K562 (cell line): ENCODE measurements around the gene BCAS4. TPM values are rescaled to one million over a fixed set of nuclear protein-coding genes. Genes with fewer than 3 reads are reported as not detected.
A peak's percentile ranks its signal among the peaks of the same experiment; 100 is the strongest.
"Not testable (repeated sequence)": the region's sequence is repeated elsewhere in the genome, so short reads cannot be mapped to it uniquely, and the experiment has no call there.

ENCODE experiments used
- ARNT ChIP-seq, 2 experiments: fragments of 450-650 bp; IDR thresholded peaks; 2 replicates each; pipeline ENCODE4 v1.6.1; 2016; ENCODE audit warnings: mild to moderate bottlenecking in 1 of 2
- BACH1 ChIP-seq: fragments of 200-800 bp; sonication (Bioruptor generic); IDR thresholded peaks from 2 replicates; pipeline ENCODE4 v1.6.1; 2016; ENCODE audit warnings: missing genetic modification characterization, missing compliant biosample characterization
- CBFA2T2 ChIP-seq: fragments of 450-650 bp; conservative IDR thresholded peaks from 2 replicates; pipeline ENCODE4 v1.6.1; 2017; ENCODE audit warnings: mild to moderate bottlenecking
- CBFA2T3 ChIP-seq: fragments of 450-650 bp; IDR thresholded peaks from 2 replicates; pipeline ENCODE4 v1.6.1; 2017
- EP300 ChIP-seq: IDR thresholded peaks from 2 replicates; pipeline ENCODE4 v1.6.1; 2012; ENCODE audit warnings: low read length, improper control_type of control experiment
- GATAD2B ChIP-seq: fragments of 450-650 bp; IDR thresholded peaks from 2 replicates; pipeline ENCODE4 v1.6.1; 2017; ENCODE audit warnings: mild to moderate bottlenecking, borderline replicate concordance
- MAFF ChIP-seq: IDR thresholded peaks from 2 replicates; pipeline ENCODE4 v1.6.1; 2012; ENCODE audit warnings: low read length, improper control_type of control experiment
- MAFG ChIP-seq: fragments of 450-650 bp; conservative IDR thresholded peaks from 2 replicates; pipeline ENCODE4 v1.6.1; 2016; ENCODE audit warnings: missing genetic modification characterization, missing compliant biosample characterization
- MAFK ChIP-seq: IDR thresholded peaks from 2 replicates; pipeline ENCODE4 v1.6.1; 2011; ENCODE audit warnings: low read length, improper control_type of control experiment
- MTA3 ChIP-seq: fragments of 450-650 bp; formaldehyde crosslinking; IDR thresholded peaks from 2 replicates; pipeline ENCODE4 v1.6.1; 2017; ENCODE audit warnings: mild to moderate bottlenecking, borderline replicate concordance
- NCOR1 ChIP-seq: fragments of 450-650 bp; IDR thresholded peaks from 2 replicates; pipeline ENCODE4 v1.6.1; 2016; ENCODE audit warnings: mild to moderate bottlenecking, moderate library complexity
- SMARCC2 ChIP-seq: fragments of 450-650 bp; IDR thresholded peaks from 2 replicates; pipeline ENCODE4 v1.6.1; 2017; ENCODE audit warnings: antibody characterized with exemption, moderate library complexity, mild to moderate bottlenecking, low read depth
- TEAD4 ChIP-seq, 2 experiments: sonication (generic) in 1 of 2; formaldehyde crosslinking in 1 of 2; IDR thresholded peaks; 2 replicates each; pipeline versions ENCODE4 v1.6.1 to v1.8.0; 2012 to 2022; ENCODE audit warnings: borderline replicate concordance in 1 of 2, inconsistent platforms in 1 of 2, low read length in 1 of 2, mild to moderate bottlenecking in 1 of 2, missing genetic modification reagents in 1 of 2
- TRIM24 ChIP-seq, 2 experiments: fragments of 450-650 bp; IDR thresholded peaks; 2 replicates each; pipeline ENCODE4 v1.6.1; 2016
- polyA plus RNA-seq, 8 experiments: library from polyadenylated mRNA; depleted of rRNA in 4 of 8; stranded (reverse) in 5 of 8; unstranded in 3 of 8; fragments of >200 nt; fragmentation: Nextera tagmentation in 2 of 8; fragmentation: Illumina TruSeq in 1 of 8; extraction: Ambion mirVana in 2 of 8; extraction: Trizol in 1 of 8; gene quantifications; 2 replicates each; pipeline versions ENCODE4 v1.2.1 to v1.2.3, GENCODE V29; 2011 to 2014; ENCODE audit warnings: inconsistent platforms in 1 of 8, missing spikeins in 1 of 8
- total RNA-seq, 7 experiments: library from RNA; depleted of rRNA in 6 of 7; stranded (reverse); fragments of >200 nt in 6 of 7; fragmentation: Illumina TruSeq in 2 of 7; extraction: Trizol in 2 of 7; gene quantifications; 2 replicates each; pipeline versions ENCODE4 v1.2.1 to v1.2.3, GENCODE V29; 2011 to 2021; ENCODE audit warnings: low replicate concordance in 1 of 7
- TF ChIP-seq, protein P1 (sequence below): fragments of 450-650 bp; IDR thresholded peaks from 2 replicates; pipeline ENCODE4 v1.6.1; 2016; ENCODE audit warnings: mild to moderate bottlenecking, moderate library complexity
- TF ChIP-seq, protein P2 (sequence below), 3 experiments: fragments of 200-800 bp in 1 of 3; sonication (Bioruptor generic) in 1 of 3; sonication (generic) in 1 of 3; formaldehyde crosslinking in 1 of 3; IDR thresholded peaks; 2 replicates each; pipeline versions ENCODE4 v1.6.1 to v1.8.0; 2016 to 2022; ENCODE audit warnings: mild to moderate bottlenecking in 2 of 3, missing compliant biosample characterization in 2 of 3, missing genetic modification characterization in 2 of 3, missing genetic modification reagents in 1 of 3

The BCAS4 gene
- total and polyA plus RNA-seq, 9 of the 15 experiments (the other 6 are each of a cell fraction or from before 2014, with no cell fraction given): 0.15 to 2.3 (median 0.47) TPM

- TF ChIP-seq, protein P1, sequence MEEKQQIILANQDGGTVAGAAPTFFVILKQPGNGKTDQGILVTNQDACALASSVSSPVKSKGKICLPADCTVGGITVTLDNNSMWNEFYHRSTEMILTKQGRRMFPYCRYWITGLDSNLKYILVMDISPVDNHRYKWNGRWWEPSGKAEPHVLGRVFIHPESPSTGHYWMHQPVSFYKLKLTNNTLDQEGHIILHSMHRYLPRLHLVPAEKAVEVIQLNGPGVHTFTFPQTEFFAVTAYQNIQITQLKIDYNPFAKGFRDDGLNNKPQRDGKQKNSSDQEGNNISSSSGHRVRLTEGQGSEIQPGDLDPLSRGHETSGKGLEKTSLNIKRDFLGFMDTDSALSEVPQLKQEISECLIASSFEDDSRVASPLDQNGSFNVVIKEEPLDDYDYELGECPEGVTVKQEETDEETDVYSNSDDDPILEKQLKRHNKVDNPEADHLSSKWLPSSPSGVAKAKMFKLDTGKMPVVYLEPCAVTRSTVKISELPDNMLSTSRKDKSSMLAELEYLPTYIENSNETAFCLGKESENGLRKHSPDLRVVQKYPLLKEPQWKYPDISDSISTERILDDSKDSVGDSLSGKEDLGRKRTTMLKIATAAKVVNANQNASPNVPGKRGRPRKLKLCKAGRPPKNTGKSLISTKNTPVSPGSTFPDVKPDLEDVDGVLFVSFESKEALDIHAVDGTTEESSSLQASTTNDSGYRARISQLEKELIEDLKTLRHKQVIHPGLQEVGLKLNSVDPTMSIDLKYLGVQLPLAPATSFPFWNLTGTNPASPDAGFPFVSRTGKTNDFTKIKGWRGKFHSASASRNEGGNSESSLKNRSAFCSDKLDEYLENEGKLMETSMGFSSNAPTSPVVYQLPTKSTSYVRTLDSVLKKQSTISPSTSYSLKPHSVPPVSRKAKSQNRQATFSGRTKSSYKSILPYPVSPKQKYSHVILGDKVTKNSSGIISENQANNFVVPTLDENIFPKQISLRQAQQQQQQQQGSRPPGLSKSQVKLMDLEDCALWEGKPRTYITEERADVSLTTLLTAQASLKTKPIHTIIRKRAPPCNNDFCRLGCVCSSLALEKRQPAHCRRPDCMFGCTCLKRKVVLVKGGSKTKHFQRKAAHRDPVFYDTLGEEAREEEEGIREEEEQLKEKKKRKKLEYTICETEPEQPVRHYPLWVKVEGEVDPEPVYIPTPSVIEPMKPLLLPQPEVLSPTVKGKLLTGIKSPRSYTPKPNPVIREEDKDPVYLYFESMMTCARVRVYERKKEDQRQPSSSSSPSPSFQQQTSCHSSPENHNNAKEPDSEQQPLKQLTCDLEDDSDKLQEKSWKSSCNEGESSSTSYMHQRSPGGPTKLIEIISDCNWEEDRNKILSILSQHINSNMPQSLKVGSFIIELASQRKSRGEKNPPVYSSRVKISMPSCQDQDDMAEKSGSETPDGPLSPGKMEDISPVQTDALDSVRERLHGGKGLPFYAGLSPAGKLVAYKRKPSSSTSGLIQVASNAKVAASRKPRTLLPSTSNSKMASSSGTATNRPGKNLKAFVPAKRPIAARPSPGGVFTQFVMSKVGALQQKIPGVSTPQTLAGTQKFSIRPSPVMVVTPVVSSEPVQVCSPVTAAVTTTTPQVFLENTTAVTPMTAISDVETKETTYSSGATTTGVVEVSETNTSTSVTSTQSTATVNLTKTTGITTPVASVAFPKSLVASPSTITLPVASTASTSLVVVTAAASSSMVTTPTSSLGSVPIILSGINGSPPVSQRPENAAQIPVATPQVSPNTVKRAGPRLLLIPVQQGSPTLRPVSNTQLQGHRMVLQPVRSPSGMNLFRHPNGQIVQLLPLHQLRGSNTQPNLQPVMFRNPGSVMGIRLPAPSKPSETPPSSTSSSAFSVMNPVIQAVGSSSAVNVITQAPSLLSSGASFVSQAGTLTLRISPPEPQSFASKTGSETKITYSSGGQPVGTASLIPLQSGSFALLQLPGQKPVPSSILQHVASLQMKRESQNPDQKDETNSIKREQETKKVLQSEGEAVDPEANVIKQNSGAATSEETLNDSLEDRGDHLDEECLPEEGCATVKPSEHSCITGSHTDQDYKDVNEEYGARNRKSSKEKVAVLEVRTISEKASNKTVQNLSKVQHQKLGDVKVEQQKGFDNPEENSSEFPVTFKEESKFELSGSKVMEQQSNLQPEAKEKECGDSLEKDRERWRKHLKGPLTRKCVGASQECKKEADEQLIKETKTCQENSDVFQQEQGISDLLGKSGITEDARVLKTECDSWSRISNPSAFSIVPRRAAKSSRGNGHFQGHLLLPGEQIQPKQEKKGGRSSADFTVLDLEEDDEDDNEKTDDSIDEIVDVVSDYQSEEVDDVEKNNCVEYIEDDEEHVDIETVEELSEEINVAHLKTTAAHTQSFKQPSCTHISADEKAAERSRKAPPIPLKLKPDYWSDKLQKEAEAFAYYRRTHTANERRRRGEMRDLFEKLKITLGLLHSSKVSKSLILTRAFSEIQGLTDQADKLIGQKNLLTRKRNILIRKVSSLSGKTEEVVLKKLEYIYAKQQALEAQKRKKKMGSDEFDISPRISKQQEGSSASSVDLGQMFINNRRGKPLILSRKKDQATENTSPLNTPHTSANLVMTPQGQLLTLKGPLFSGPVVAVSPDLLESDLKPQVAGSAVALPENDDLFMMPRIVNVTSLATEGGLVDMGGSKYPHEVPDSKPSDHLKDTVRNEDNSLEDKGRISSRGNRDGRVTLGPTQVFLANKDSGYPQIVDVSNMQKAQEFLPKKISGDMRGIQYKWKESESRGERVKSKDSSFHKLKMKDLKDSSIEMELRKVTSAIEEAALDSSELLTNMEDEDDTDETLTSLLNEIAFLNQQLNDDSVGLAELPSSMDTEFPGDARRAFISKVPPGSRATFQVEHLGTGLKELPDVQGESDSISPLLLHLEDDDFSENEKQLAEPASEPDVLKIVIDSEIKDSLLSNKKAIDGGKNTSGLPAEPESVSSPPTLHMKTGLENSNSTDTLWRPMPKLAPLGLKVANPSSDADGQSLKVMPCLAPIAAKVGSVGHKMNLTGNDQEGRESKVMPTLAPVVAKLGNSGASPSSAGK: peak; percentile 72
- TF ChIP-seq ARNT (IDR thresholded peaks at IDR 0.05) (0 out of 4 replicates have a peak, but pooled peaks of 1 of the 2 experiments have one; percentile 36), CBFA2T3 (peak; percentile 69), MAFK (peak; percentile 79), MTA3 (peak; percentile 64; the same call in 1 of the 2 replicates), MAFG (tag) (peak; percentile 94), TRIM24 (IDR thresholded peaks at IDR 0.05) (0 out of 4 replicates have a peak, but pooled peaks have one; percentile 27 to 35), CBFA2T2 (peak; percentile 21; the same call in 1 of the 2 replicates), SMARCC2 (peak; percentile 77; the same call in 1 of the 2 replicates), MAFF (peak; percentile 85), EP300 (peak; percentile 62; the same call in 1 of the 2 replicates), TEAD4 (IDR thresholded peaks at IDR 0.05; ENCODE audit: low read length) (peak; percentile 33; the same call in 1 of the 2 replicates), NCOR1 (peak; percentile 23; the same call in 1 of the 2 replicates), GATAD2B (peak; percentile 33; the same call in 1 of the 2 replicates), BACH1 (tag) (peak; percentile 64; the same call in 1 of the 2 replicates)
- TF ChIP-seq, protein P2, sequence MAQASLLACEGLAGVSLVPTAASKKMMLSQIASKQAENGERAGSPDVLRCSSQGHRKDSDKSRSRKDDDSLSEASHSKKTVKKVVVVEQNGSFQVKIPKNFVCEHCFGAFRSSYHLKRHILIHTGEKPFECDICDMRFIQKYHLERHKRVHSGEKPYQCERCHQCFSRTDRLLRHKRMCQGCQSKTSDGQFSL (CRISPR knock-in tag; IDR thresholded peaks at IDR 0.05): not testable (repeated sequence)
- TF ChIP-seq, protein P2 (tag; IDR thresholded peaks at IDR 0.05): peak in 1 of 2 experiments; percentile 60; a peak in 1 of 4 replicates
- not testable (repeated sequence) for TF ChIP-seq TEAD4 (CRISPR knock-in tag; IDR thresholded peaks at IDR 0.05; ENCODE audit: borderline replicate concordance)
These were observed 87.0 kb downstream of the BCAS4 start (continued) for GRCh38 chr20:50881759-50882424.
